H1 (cell line): ENCODE measurements around the gene SRM. TPM values are rescaled to one million over a fixed set of nuclear protein-coding genes. Genes with fewer than 3 reads are reported as not detected.

Source experiments
- ASH2L ChIP-seq: fragments of 200-600, 300-600 bp; sonication (generic); IDR thresholded peaks from one replicate; pipeline ENCODE4 v1.7.1; 2017; ENCODE audit warnings: low read length
- ATF2 ChIP-seq: IDR thresholded peaks from 2 replicates; pipeline ENCODE4 v1.6.1; 2012; ENCODE audit warnings: low read length, inconsistent platforms
- BRCA1 ChIP-seq: IDR thresholded peaks from 2 replicates; pipeline ENCODE4 v1.6.1; 2012; ENCODE audit warnings: low read depth, low read length, improper control_type of control experiment
- CEBPB ChIP-seq: IDR thresholded peaks from 2 replicates; pipeline ENCODE4 v1.6.1; 2012; ENCODE audit warnings: low read depth, low read length
- MAFK ChIP-seq: IDR thresholded peaks from 2 replicates; pipeline ENCODE4 v1.6.1; 2012; ENCODE audit warnings: low read depth, mild to moderate bottlenecking, improper control_type of control experiment, low read length
- SIRT6 ChIP-seq: IDR thresholded peaks from one replicate; pipeline ENCODE4 v1.7.1; 2012; ENCODE audit warnings: low read length, inconsistent platforms
- SIX5 ChIP-seq: IDR thresholded peaks from 2 replicates; pipeline ENCODE4 v1.6.1; 2011; ENCODE audit warnings: mild to moderate bottlenecking, low read depth, low read length
- SP4 ChIP-seq: IDR thresholded peaks from 2 replicates; pipeline ENCODE4 v1.6.1; 2012; ENCODE audit warnings: low read length, inconsistent platforms
- SRF ChIP-seq: IDR thresholded peaks from 2 replicates; pipeline ENCODE4 v1.6.1; 2011; ENCODE audit warnings: mild to moderate bottlenecking, low read depth, low read length, moderate library complexity
- TAF1 ChIP-seq: IDR thresholded peaks from 2 replicates; pipeline ENCODE4 v1.6.1; 2011; ENCODE audit warnings: mild to moderate bottlenecking, low read depth, low read length
- TBP ChIP-seq: IDR thresholded peaks from 2 replicates; pipeline ENCODE4 v1.6.1; 2011; ENCODE audit warnings: low read depth, low read length, improper control_type of control experiment
- TCF12 ChIP-seq: IDR thresholded peaks from 2 replicates; pipeline ENCODE4 v1.6.1; 2011; ENCODE audit warnings: low read depth, mild to moderate bottlenecking, low read length
- TEAD4 ChIP-seq: IDR thresholded peaks from 2 replicates; pipeline ENCODE4 v1.6.1; 2012; ENCODE audit warnings: low read depth, low read length, inconsistent platforms, mixed read lengths
- YY1 ChIP-seq: IDR thresholded peaks from 2 replicates; pipeline ENCODE4 v1.6.1; 2011; ENCODE audit warnings: low read depth, mild to moderate bottlenecking, low read length
- polyA plus RNA-seq, 7 experiments: library from polyadenylated mRNA; depleted of rRNA in 3 of 7; stranded (reverse) in 5 of 7; unstranded in 2 of 7; fragments of >200 nt in 5 of 7; fragments of 200-250 nt in 2 of 7; gene quantifications; 1 replicate in 5 of 7; 2 replicates in 1 of 7; 4 replicates in 1 of 7; pipeline versions ENCODE4 v1.2.1 to v1.2.3, GENCODE V29; 2011 to 2013; ENCODE audit warnings: missing spikeins in 2 of 7, mixed read lengths in 2 of 7
- total RNA-seq: library from RNA; stranded (reverse); fragmentation: NEBNext Ultra II Directional; extraction: Animal tissue kit (Norgen Biotek cat#: 25700); gene quantifications from 2 replicates; pipeline ENCODE4 v1.2.1, GENCODE V29; 2021

The SRM gene
- total and polyA plus RNA-seq, 2 of the 8 experiments (the other 6 are each of a cell fraction or from before 2014, with no cell fraction given), result 110 to 208 TPM

- TF ChIP-seq SRF (no peak), TAF1 (no peak), CEBPB (peak; percentile 2; the same call in 1 of the 2 replicates), ASH2L (no peak), YY1 (peak; percentile 73; the same call in 1 of the 2 replicates), BRCA1 (0 out of 2 replicates have a peak, but pooled peaks have one; percentile 10), TBP (no peak), SP4 (no peak), ATF2 (no peak), SIRT6 (no peak), MAFK (no peak), TCF12 (no peak), SIX5 (no peak), TEAD4 (no peak)
- TF ChIP-seq, all 59 proteins: peak for 8
Measured at GRCh38 chr1:11037740-11038182, 22.1 kb downstream of the SRM start (continued).
